Neural cell (in vitro differentiated cells): Measurements from ENCODE around the gene MEGF11. TPM values are rescaled to one million over a fixed set of nuclear protein-coding genes. Genes with fewer than 3 reads are reported as not detected.

Source experiments
- H2AFZ ChIP-seq: fragments of 200-600, 300-800 bp; sonication (generic), shearing (Covaris generic); 2 replicates; pipeline ENCODE4 v1.6.0; 2014; ENCODE audit warnings: low read depth, mild to moderate bottlenecking, antibody characterized with exemption, low read length, moderate library complexity
- H3F3A ChIP-seq: fragments of 200-600 bp; shearing (Covaris generic); 2 replicates; pipeline ENCODE4 v1.6.1; 2016; ENCODE audit warnings: mild to moderate bottlenecking, moderate library complexity, mixed read lengths, antibody characterized with exemption, low read length; ENCODE audit not compliant: insufficient read depth, poor library complexity, severe bottlenecking
- H3K27ac ChIP-seq: fragments of 200-600, 300-800 bp; sonication (generic), shearing (Covaris generic); 2 replicates; pipeline ENCODE4 v1.5.1; 2014; ENCODE audit warnings: mild to moderate bottlenecking, low read length, moderate library complexity
- H3K27me3 ChIP-seq: fragments of 300-800, 200-600 bp; sonication (generic), shearing (Covaris generic); 2 replicates; pipeline ENCODE4 v1.6.0; 2014; ENCODE audit warnings: mild to moderate bottlenecking, low read depth, low read length, moderate library complexity; ENCODE audit not compliant: insufficient read depth
- H3K36me3 ChIP-seq: fragments of 300-800, 200-600 bp; sonication (generic), shearing (Covaris generic); 2 replicates; pipeline ENCODE4 v1.5.1; 2014; ENCODE audit warnings: mild to moderate bottlenecking, antibody characterized with exemption, low read length, moderate library complexity; ENCODE audit not compliant: insufficient read depth
- H3K4me2 ChIP-seq: fragments of 300-800, 200-600 bp; sonication (generic), shearing (Covaris generic); 2 replicates; pipeline ENCODE4 v1.6.0; 2014; ENCODE audit warnings: mild to moderate bottlenecking, low read length
- H3K4me3 ChIP-seq: fragments of 300-800, 200-600 bp; sonication (generic), shearing (Covaris generic); 2 replicates; pipeline ENCODE4 v1.5.1; 2014; ENCODE audit warnings: mild to moderate bottlenecking, low read length, moderate library complexity
- H3K79me2 ChIP-seq: fragments of 200-600 bp; shearing (Covaris generic); replicated peaks from 2 replicates; pipeline ENCODE4 v1.6.0; 2014; ENCODE audit warnings: mild to moderate bottlenecking, low read length, moderate library complexity; ENCODE audit not compliant: insufficient read depth
- H3K9ac ChIP-seq: fragments of 300-800, 200-600 bp; sonication (generic), shearing (Covaris generic); 2 replicates; pipeline ENCODE4 v1.6.1; 2016; ENCODE audit warnings: mild to moderate bottlenecking, low read length, mixed read lengths
- H3K9me2 ChIP-seq: fragments of 200-600 bp; shearing (Covaris generic); 2 replicates; pipeline ENCODE4 v1.6.1; 2016; ENCODE audit warnings: mild to moderate bottlenecking, low read length, mixed read lengths; ENCODE audit not compliant: insufficient read depth
- H3K9me3 ChIP-seq: fragments of 200-600, 300-800 bp; sonication (generic), shearing (Covaris generic); 2 replicates; pipeline ENCODE4 v1.6.1; 2016; ENCODE audit warnings: mild to moderate bottlenecking, mixed run types, low read length, moderate library complexity, mixed read lengths
- H4K20me1 ChIP-seq: fragments of 200-600 bp; shearing (Covaris generic); 2 replicates; pipeline ENCODE4 v1.6.1; 2016; ENCODE audit warnings: mild to moderate bottlenecking, mixed run types; ENCODE audit not compliant: insufficient read depth
- EP300 ChIP-seq: fragments of 450-650 bp; conservative IDR thresholded peaks from 2 replicates; pipeline ENCODE4 v1.6.1; 2014; ENCODE audit warnings: antibody characterized with exemption, mild to moderate bottlenecking, moderate library complexity; ENCODE audit not compliant: poor library complexity, severe bottlenecking
- EZH2 ChIP-seq: fragments of 200-600, 300-800 bp; shearing (Covaris generic), sonication (generic); IDR thresholded peaks from 2 replicates; pipeline ENCODE4 v1.6.1; 2014; ENCODE audit warnings: antibody characterized with exemption, low read length, borderline replicate concordance, mild to moderate bottlenecking; ENCODE audit not compliant: insufficient read depth, poor library complexity, severe bottlenecking
- MXI1 ChIP-seq: fragments of 450-650 bp; conservative IDR thresholded peaks from 2 replicates; pipeline ENCODE4 v1.6.1; 2014; ENCODE audit warnings: antibody characterized with exemption, mild to moderate bottlenecking; ENCODE audit not compliant: poor library complexity, severe bottlenecking
- POLR2AphosphoS5 ChIP-seq: IDR thresholded peaks from 2 replicates; pipeline ENCODE4 v1.6.1; 2012
- RAD21 ChIP-seq: fragments of 450-650 bp; conservative IDR thresholded peaks from 2 replicates; pipeline ENCODE4 v1.6.1; 2014; ENCODE audit warnings: antibody characterized with exemption, mild to moderate bottlenecking, moderate library complexity
- SMC3 ChIP-seq: fragments of 450-650 bp; conservative IDR thresholded peaks from 2 replicates; pipeline ENCODE4 v1.6.1; 2014; ENCODE audit warnings: antibody characterized with exemption, mild to moderate bottlenecking, moderate library complexity; ENCODE audit not compliant: poor library complexity
- TAF1 ChIP-seq: IDR thresholded peaks from 2 replicates; pipeline ENCODE4 v1.6.1; 2012; ENCODE audit warnings: low read depth
- polyA plus RNA-seq: library from polyadenylated mRNA; depleted of rRNA; stranded (reverse); fragments of >200 nt; gene quantifications from 2 replicates; pipeline ENCODE4 v1.2.3, GENCODE V29; 2014
- TF ChIP-seq, protein P1 (sequence below): IDR thresholded peaks from 2 replicates; pipeline ENCODE4 v1.6.1; 2012; ENCODE audit warnings: borderline replicate concordance
- TF ChIP-seq, protein P2 (sequence below): fragments of 450-650 bp; IDR thresholded peaks from 2 replicates; pipeline ENCODE4 v1.5.1; 2014; ENCODE audit warnings: antibody characterized with exemption, mild to moderate bottlenecking, moderate library complexity; ENCODE audit not compliant: poor library complexity, severe bottlenecking

Gene MEGF11
- polyA plus RNA-seq, 1 donor from 2014 or later: 0.64 TPM

DNA sequence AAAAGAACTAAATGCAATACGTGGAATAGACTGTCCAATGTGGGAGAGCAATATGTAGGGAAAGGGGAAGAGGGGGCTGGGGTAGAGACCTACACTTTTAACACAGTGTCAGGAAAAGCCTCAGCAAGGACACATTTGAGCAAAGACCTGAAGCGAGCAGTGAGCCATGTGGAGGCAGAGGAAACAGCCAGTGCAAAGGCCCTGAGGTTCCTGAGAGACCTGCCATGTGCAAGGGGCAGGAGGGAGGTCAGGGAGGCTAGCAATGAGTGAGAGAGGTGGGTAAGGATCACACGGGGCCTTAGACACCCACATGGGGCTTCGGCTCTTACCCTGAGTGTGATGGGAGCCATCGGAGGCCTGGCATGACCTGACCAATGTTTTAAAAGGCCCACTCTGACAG lies 203.3 kb downstream of the MEGF11 start:
- Histone ChIP-seq H2AFZ (no peak overlapping the region), H3K27me3 (no peaks in the 10 kb centered on the region), H4K20me1 (no peaks in the 10 kb centered on the region), H3F3A (no peaks in the 10 kb centered on the region), H3K9ac (no peak overlapping the region), H3K27ac (no peak overlapping the region), H3K4me2 (no peak overlapping the region), H3K9me3 (no peaks in the 10 kb centered on the region), H3K4me3 (no peak overlapping the region), H3K36me3 (no peaks in the 10 kb centered on the region), H3K9me2 (no peaks in the 10 kb centered on the region), H3K79me2 (no peaks in the 10 kb centered on the region)
- TF ChIP-seq TAF1 (no peak), EP300 (no peak), POLR2AphosphoS5 (no peak), MXI1 (no peak), SMC3 (no peak), EZH2 (no peak)
- TF ChIP-seq, protein P1, sequence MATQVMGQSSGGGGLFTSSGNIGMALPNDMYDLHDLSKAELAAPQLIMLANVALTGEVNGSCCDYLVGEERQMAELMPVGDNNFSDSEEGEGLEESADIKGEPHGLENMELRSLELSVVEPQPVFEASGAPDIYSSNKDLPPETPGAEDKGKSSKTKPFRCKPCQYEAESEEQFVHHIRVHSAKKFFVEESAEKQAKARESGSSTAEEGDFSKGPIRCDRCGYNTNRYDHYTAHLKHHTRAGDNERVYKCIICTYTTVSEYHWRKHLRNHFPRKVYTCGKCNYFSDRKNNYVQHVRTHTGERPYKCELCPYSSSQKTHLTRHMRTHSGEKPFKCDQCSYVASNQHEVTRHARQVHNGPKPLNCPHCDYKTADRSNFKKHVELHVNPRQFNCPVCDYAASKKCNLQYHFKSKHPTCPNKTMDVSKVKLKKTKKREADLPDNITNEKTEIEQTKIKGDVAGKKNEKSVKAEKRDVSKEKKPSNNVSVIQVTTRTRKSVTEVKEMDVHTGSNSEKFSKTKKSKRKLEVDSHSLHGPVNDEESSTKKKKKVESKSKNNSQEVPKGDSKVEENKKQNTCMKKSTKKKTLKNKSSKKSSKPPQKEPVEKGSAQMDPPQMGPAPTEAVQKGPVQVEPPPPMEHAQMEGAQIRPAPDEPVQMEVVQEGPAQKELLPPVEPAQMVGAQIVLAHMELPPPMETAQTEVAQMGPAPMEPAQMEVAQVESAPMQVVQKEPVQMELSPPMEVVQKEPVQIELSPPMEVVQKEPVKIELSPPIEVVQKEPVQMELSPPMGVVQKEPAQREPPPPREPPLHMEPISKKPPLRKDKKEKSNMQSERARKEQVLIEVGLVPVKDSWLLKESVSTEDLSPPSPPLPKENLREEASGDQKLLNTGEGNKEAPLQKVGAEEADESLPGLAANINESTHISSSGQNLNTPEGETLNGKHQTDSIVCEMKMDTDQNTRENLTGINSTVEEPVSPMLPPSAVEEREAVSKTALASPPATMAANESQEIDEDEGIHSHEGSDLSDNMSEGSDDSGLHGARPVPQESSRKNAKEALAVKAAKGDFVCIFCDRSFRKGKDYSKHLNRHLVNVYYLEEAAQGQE: no peak
- TF ChIP-seq, protein P2, sequence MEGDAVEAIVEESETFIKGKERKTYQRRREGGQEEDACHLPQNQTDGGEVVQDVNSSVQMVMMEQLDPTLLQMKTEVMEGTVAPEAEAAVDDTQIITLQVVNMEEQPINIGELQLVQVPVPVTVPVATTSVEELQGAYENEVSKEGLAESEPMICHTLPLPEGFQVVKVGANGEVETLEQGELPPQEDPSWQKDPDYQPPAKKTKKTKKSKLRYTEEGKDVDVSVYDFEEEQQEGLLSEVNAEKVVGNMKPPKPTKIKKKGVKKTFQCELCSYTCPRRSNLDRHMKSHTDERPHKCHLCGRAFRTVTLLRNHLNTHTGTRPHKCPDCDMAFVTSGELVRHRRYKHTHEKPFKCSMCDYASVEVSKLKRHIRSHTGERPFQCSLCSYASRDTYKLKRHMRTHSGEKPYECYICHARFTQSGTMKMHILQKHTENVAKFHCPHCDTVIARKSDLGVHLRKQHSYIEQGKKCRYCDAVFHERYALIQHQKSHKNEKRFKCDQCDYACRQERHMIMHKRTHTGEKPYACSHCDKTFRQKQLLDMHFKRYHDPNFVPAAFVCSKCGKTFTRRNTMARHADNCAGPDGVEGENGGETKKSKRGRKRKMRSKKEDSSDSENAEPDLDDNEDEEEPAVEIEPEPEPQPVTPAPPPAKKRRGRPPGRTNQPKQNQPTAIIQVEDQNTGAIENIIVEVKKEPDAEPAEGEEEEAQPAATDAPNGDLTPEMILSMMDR: no peak

DNA sequence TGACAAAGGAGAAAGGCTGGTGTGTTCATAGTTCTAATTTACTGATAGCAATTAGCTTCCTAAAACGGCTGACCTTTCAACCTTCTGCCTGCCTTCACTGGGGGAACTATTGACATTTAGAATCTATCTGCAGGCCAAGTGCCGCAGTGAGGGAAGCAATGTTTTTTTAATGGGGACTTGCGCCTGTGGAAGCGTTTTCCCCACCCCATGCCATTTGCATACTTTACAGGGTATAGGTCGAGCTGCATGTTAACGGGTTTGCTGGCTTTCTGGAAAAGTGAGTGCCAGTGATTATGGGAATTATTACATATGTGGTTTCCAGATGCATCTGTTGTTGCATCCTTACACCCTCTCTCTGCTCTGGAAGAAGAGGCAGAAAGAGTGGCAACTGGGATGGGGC lies 204.2 kb downstream of the MEGF11 start:
- Histone ChIP-seq H3K36me3 (no peaks in the 10 kb centered on the region), H3K9me2 (no peaks in the 10 kb centered on the region), H4K20me1 (no peaks in the 10 kb centered on the region), H3K27ac (no peak overlapping the region), H2AFZ (no peak overlapping the region), H3K79me2 (no peaks in the 10 kb centered on the region), H3K9me3 (no peaks in the 10 kb centered on the region), H3F3A (no peaks in the 10 kb centered on the region), H3K9ac (no peak overlapping the region), H3K4me2 (no peak overlapping the region), H3K4me3 (no peak overlapping the region), H3K27me3 (no peaks in the 10 kb centered on the region)
- TF ChIP-seq EP300 (no peak), EZH2 (no peak), POLR2AphosphoS5 (no peak), MXI1 (no peak), RAD21 (no peak), SMC3 (no peak), TAF1 (no peak)
- TF ChIP-seq, protein P2: no peak
- TF ChIP-seq, protein P1: no peak
